B cell (primary cell): ENCODE data around the gene UNC79.

ENCODE experiments used
- CTCF ChIP-seq: fragments of 200-600 bp; IDR thresholded peaks from one replicate; pipeline ENCODE4 v1.8.0; 2022; ENCODE audit warnings: antibody characterized with exemption, mild to moderate bottlenecking
- EZH2 ChIP-seq: IDR thresholded peaks from 2 replicates; pipeline ENCODE4 v1.6.1; 2012; ENCODE audit warnings: borderline replicate concordance, low read depth, mild to moderate bottlenecking, moderate library complexity, low read length; ENCODE audit not compliant: insufficient read depth, poor library complexity, severe bottlenecking

DNA sequence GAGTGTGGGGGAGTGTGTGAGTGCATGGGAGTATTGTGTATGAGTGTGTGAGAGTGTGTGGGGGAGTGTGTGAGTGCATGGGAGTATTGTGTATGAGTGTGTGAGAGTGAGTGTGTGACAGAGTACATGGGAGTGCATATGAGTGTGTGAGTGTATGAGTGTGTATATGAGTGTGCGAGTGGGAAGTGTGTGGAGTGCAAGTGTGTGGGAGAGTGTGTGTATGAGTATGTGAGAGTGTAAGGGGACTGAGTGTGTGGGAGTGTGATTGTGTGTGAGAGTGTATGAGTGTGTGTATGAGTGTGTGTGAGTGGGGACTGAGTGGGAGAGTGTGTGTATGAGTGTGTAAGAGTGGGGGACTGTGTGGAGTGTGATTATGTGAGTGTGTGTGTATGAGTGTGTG lies 316.8 kb downstream of the UNC79 start:
- no peak for TF ChIP-seq CTCF
- no peak for TF ChIP-seq EZH2
